ENCODE results near the gene CENPO.

CENPO gene

DNA sequence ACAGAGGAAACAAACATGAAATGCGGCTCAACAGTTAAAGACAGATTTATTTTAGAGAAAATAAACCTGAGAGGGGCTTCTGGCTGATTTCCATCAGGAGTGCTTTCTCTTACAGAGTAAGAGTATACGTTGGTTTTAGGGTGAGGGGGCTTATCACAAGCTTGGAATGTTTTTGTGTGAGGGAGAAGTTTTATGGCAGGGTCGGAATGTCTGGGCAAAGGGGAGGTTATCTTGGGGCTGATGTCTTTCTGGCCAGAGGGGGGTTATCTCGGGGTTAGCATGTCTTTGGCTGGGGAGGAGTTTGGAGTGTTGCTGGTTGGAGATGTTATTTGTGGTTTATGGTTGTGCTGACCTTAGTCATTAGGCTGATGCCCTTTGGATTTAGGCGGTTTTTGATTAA, 22.2 kb upstream of the CENPO start:
- TF ChIP-seq, protein P1, sequence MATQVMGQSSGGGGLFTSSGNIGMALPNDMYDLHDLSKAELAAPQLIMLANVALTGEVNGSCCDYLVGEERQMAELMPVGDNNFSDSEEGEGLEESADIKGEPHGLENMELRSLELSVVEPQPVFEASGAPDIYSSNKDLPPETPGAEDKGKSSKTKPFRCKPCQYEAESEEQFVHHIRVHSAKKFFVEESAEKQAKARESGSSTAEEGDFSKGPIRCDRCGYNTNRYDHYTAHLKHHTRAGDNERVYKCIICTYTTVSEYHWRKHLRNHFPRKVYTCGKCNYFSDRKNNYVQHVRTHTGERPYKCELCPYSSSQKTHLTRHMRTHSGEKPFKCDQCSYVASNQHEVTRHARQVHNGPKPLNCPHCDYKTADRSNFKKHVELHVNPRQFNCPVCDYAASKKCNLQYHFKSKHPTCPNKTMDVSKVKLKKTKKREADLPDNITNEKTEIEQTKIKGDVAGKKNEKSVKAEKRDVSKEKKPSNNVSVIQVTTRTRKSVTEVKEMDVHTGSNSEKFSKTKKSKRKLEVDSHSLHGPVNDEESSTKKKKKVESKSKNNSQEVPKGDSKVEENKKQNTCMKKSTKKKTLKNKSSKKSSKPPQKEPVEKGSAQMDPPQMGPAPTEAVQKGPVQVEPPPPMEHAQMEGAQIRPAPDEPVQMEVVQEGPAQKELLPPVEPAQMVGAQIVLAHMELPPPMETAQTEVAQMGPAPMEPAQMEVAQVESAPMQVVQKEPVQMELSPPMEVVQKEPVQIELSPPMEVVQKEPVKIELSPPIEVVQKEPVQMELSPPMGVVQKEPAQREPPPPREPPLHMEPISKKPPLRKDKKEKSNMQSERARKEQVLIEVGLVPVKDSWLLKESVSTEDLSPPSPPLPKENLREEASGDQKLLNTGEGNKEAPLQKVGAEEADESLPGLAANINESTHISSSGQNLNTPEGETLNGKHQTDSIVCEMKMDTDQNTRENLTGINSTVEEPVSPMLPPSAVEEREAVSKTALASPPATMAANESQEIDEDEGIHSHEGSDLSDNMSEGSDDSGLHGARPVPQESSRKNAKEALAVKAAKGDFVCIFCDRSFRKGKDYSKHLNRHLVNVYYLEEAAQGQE (IDR thresholded peaks at IDR 0.05; ENCODE audit: insufficient read depth in 1 of 2, low read depth in 2 of 2, low read length in 2 of 2) = no peak
- TF ChIP-seq POLR2AphosphoS5 (IDR thresholded peaks at IDR 0.05; ENCODE audit: low read depth, low read length) = no peak
- TF ChIP-seq SIN3A (IDR thresholded peaks at IDR 0.05; ENCODE audit: borderline replicate concordance, insufficient read depth, low read length) = no peak
- TF ChIP-seq FOXP2 (optimal IDR thresholded peaks at IDR 0.05; ENCODE audit: borderline replicate concordance, extremely low read depth, extremely low read length, insufficient read depth) = no peak
- TF ChIP-seq TAF1 (IDR thresholded peaks at IDR 0.05; ENCODE audit: borderline replicate concordance, insufficient read depth, low read length) = no peak

DNA sequence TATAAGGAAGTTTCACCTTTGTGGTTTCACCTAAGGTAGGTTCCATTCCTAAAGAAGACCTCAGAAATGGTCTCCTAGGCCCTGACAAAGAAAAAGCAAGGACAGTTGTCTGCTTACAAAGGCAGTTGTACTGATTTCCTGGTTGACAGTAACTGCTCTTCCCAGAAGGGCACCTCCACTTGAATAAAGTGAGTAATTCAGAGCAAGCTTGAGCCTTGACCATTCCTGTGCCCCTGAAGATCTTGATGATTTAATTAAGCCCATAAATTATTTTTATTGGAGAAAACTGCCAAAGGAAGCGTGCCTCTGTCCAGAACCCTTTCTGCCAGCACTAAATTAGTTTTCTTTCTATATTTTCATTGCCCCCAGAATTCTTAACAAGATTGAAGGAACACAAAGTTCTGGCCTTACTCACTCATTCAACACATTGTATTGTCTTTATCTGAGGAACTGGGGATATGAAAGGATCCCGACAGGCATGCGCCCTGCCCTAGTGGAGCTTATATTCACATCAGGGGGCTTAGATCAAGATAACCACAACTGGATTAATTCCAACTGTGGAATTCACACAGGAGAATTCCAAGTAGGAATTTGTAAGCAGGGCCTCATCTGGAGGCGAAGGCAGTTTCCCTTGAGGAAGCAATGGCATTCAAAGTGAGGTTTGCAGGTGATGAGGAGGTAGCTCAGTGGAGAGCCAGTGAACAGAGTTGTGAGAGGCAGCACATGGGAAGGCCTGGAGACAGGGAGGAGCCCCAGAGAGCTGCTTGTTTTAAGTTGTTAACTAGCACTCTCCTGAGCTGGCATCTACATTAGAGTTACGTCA, 21.2 kb upstream of the CENPO start:
- TF ChIP-seq POLR2AphosphoS5 (IDR thresholded peaks at IDR 0.05; ENCODE audit: low read depth, low read length) (no peak), TAF1 (IDR thresholded peaks at IDR 0.05; ENCODE audit: borderline replicate concordance, insufficient read depth, low read length) (no peak), SIN3A (IDR thresholded peaks at IDR 0.05; ENCODE audit: borderline replicate concordance, insufficient read depth, low read length) (no peak), FOXP2 (optimal IDR thresholded peaks at IDR 0.05; ENCODE audit: borderline replicate concordance, extremely low read depth, extremely low read length, insufficient read depth) (no peak)
- TF ChIP-seq, protein P1 (IDR thresholded peaks at IDR 0.05; ENCODE audit: insufficient read depth in 1 of 2, low read depth in 2 of 2, low read length in 2 of 2) = no peak

DNA sequence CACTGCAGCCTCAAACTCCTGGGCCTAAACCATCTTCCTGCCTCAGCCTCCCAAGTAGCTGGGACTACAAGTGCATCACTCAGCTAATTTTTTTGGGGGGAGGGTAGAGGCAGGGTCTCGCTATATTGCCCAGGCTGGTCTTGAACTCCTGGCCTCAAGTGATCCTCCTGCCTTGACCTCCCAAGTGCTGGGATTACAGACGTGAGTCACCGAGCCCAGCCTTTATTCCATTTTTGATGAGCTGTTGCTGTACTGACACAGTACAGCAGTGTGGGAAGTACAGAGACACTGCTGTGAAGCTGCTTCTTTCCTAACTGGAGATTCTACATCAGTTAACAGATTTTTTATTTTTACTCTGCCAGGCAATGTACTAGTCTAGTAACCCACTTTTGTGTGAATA, 18.9 kb upstream of the CENPO start:
- TF ChIP-seq POLR2AphosphoS5 (IDR thresholded peaks at IDR 0.05; ENCODE audit: low read depth, low read length) = no peak
- TF ChIP-seq FOXP2 (optimal IDR thresholded peaks at IDR 0.05; ENCODE audit: borderline replicate concordance, extremely low read depth, extremely low read length, insufficient read depth) = no peak
- no peak for TF ChIP-seq SIN3A (IDR thresholded peaks at IDR 0.05; ENCODE audit: borderline replicate concordance, insufficient read depth, low read length)
- TF ChIP-seq, protein P1 (IDR thresholded peaks at IDR 0.05; ENCODE audit: insufficient read depth in 1 of 2, low read depth in 2 of 2, low read length in 2 of 2) = no peak
- TF ChIP-seq TAF1 (IDR thresholded peaks at IDR 0.05; ENCODE audit: borderline replicate concordance, insufficient read depth, low read length) = no peak

DNA sequence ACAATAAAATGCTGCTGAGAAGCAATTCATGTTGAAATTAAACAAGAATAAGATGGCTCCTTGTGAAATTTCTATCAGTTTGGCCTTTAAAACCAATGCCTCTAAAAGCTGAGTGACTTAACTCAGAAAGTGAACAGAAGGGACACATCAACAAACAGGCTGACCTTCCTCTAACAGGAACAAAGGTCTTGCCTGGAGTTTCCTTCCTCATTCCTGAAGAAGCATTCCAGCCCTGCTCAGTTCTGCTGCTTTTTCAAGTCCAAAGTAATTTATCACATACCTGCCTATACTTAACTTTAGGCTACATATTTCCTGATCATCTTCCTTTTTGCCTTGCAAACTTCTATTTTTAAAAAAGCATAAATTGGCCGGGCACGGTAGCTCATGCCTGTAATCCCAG, 14.1 kb upstream of the CENPO start:
- no peak for TF ChIP-seq POLR2AphosphoS5 (IDR thresholded peaks at IDR 0.05; ENCODE audit: low read depth, low read length)
- TF ChIP-seq SIN3A (IDR thresholded peaks at IDR 0.05; ENCODE audit: borderline replicate concordance, insufficient read depth, low read length) = no peak
- TF ChIP-seq, protein P1 (IDR thresholded peaks at IDR 0.05; ENCODE audit: insufficient read depth in 1 of 2, low read depth in 2 of 2, low read length in 2 of 2) = no peak
- TF ChIP-seq FOXP2 (optimal IDR thresholded peaks at IDR 0.05; ENCODE audit: borderline replicate concordance, extremely low read depth, extremely low read length, insufficient read depth) = no peak
- no peak for TF ChIP-seq TAF1 (IDR thresholded peaks at IDR 0.05; ENCODE audit: borderline replicate concordance, insufficient read depth, low read length)
